ENCODE results near the gene ALDH3B2.
"Not testable (repeated sequence)": the region's sequence is repeated elsewhere in the genome, so short reads cannot be mapped to it uniquely, and the experiment has no call there.

Gene ALDH3B2

DNA sequence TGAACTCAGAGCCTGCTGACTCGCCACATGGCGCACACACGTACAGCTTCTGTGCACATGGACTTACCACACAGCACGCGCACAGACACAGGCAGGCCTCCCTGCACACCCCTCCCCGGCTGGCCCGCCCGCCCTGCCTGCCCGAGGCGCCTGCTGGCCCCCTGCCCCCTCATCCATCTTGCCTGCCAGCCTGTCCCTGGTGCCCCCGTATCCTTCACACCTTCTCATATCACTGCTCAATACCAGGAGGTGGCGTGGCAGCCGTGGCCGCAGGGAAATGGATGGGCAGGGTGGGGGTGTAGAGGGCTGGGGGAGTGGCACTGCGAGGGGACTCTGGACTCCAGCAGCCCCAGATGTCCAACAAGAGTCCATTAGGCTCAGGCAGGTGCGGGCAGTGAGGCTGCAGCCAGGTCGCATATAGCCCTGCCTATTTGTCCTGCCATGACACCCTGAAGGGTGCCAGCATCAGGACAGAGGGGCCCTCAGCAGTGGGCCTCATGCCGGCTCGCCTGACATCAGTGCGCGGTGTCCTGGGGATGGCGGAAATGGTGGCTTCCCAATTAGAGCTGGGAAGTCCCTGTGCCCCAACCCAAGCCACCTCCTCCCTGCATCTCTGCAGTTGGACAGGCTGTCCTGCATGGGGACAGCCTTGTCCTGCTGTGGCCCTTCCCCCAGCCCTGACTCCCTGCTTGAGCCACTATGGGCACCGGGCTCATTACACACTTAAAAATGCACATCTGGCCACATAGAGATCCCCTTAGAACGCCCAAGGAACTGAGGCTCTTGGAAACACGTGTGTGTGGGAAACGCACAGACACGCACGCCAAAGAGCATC, 32.9 kb downstream of the ALDH3B2 start:
- no peak for FAIRE-seq

DNA sequence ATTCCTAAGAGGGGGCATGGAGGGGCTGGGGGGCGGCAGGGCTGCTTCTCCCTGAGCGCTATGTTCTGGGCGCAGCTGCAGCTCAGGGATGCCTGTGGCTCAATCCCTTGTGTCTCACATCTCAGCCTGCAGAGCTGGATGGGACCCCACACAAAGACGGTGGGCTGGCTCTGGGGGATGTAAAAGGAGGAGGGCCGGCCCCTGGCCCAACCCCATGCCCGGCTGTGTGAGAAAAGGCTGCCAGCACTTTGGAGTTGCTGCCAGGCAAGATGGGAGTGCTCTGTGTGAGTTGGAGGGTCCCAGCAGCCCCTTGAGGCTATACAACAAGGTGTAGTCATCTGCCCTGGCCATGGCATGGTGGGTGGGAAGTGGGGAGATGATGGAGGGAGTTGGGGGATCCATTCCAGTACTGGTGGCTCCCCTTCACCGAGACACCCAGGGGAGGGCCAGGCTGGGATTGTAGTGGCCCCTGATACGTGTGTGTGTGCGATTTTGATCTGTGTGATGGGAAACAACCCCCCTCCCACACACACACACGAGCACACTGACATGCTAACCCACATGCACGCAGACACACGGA, 33.6 kb downstream of the ALDH3B2 start:
- FAIRE-seq: no peak

DNA sequence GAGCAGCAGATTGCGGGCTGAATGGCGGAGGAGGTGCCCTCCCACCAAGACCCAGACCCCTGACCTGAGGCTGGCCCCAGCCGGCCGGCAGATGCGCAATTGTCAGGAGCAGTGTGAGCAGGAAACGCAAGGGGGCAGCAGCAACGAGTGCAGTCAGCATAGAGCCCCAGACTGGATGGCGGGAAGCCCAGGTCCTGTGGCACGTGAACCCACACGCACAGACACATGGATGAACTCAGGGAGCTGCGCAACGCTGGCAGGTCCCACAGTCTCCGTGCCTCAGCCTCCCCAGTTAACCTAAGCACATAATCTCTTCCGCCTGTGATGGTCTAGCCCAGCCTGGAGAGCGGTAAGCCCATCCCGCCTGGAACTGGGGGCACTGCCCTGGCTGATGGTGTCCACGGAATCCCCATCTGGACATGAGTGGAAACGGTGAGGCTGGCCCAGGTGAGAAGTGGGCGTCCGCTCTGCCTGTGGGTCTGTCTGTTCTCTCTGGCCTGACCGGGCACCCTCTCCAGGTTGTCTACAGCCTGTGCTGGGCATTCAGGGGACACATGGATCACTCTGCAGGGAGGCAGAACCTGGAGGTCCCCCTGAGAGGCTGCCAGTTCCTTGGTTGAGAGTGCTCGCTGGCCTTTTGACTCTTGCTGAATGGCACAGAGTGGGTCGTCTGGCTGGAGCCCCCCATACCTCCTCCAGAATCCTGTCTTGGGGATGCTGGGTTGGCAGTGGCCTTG, 34.2 kb downstream of the ALDH3B2 start:
- FAIRE-seq: no peak

DNA sequence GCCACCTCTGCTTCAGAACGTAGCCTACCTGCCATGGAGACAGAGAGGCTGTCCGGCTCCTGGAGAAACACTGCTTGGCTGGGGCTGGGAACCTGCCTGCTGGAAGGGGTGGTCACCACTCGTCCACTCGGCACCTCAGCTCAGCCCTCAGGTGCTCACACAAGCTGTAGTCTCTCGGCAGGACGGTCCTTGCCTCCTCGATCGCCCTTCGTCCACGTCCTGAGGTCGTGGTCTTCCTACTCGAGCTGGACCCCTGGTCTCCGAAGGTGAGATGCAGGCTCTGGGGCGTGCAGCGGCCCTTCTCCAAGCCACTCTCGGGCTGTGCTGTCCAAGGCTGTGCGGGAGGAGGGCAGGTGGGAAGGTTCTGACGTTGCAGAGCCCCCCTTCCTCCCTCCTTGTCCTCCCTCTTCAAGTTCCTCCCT, 35.0 kb downstream of the ALDH3B2 start, which contains the start of gene TBX10:
Gene TBX10, minus strand, starts transcription at position 326 of the 422 bp plus-strand sequence. Its CDS starts 291 bp downstream, at position 35.
- FAIRE-seq: no peak

DNA sequence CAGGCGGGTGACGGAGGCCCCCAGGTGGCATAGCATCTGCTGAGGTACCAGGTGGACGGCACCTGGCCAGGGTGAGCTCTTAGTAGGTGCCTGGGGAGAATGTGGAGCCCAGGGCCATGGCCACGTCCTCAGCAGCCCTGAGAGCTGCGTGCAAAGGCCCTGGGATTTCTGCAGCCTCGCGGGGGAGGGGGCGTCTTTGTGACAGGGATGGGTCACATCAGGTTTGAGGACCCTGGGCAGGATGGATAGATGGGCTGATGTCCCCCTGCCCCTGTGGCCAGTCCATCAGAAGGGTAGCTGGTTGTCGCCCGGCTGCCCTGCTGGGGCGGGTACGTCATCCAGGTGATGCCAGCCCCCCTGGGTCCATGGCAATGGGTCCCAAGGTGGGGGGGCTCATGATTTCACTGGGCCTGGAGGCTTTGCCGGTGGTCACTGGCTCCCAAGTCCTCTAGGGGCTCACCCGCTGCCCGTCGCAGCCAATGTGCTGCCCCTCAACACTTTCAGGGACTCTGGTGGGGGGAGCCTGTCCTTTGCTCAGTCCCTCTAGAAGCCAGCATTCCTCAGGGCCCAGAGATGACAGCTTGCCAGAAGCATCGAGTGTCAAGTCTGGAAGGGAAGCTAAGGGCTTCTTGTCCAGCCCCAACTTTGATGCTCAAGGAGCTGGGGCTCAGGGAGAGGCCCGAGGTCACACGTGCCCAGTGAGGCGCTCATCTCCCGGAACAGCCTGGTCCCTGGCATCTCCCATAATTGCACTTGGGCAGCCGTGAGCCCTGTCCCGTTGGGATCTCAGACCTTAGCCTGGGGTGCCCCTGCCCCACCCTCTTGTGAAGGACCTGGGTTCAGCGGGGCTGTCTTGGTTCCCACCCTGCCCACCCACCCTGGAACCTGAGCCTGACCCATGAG, 35.6 kb downstream of the ALDH3B2 start:
- FAIRE-seq: no peak

DNA sequence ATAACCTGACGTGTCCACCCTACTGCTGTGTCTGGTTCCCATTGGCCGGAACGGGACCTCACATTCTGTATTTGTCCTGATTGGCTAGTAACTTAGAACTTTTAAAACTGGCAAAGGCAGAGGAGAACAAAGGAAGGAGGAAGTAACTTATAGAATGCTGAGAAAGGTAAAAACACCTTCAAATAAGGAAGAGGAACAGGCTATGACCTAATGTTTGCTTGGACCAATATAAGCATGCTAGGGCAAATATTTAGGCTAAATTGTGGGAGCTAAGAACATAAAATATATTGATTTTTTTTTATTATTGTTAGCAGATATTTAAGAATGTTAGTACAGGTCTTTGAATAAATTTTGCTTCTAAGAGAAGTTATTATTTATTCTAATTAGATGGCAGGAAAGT, 37.0 kb downstream of the ALDH3B2 start:
- not testable (repeated sequence) for FAIRE-seq

DNA sequence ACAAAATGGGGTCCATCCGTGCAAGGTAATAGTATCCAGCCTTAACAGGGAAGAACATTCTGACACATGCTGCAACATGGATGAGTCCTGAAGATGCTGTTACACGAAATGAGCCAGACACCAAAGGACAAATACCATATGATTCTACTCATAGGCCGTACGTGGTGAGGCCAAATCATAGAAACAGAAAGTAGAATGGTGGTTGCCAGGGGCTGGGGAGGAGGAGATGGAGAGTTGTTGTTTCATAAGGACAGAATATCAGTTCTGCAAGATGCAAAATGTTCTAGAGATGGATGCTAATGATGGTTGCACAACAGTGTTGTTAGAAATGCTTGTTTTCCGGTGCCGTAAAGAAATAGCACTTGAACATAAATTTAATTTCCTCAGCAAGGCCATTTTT, 37.5 kb downstream of the ALDH3B2 start:
- FAIRE-seq: no peak

DNA sequence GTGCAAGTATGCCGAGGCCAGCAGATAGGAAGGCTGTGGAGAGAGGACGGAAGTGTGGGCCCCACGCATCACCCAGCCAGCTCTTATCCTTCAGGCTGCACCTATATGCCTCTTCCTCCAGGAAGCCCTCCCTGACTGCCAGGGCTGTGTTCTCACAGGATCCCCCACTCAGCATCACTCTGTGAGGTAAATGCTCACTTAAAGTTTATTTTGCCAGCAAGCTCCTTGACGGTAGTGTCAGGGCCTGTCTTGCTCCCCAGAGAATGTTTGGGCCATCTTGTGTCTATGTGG, 39.2 kb downstream of the ALDH3B2 start:
- no peak for FAIRE-seq

DNA sequence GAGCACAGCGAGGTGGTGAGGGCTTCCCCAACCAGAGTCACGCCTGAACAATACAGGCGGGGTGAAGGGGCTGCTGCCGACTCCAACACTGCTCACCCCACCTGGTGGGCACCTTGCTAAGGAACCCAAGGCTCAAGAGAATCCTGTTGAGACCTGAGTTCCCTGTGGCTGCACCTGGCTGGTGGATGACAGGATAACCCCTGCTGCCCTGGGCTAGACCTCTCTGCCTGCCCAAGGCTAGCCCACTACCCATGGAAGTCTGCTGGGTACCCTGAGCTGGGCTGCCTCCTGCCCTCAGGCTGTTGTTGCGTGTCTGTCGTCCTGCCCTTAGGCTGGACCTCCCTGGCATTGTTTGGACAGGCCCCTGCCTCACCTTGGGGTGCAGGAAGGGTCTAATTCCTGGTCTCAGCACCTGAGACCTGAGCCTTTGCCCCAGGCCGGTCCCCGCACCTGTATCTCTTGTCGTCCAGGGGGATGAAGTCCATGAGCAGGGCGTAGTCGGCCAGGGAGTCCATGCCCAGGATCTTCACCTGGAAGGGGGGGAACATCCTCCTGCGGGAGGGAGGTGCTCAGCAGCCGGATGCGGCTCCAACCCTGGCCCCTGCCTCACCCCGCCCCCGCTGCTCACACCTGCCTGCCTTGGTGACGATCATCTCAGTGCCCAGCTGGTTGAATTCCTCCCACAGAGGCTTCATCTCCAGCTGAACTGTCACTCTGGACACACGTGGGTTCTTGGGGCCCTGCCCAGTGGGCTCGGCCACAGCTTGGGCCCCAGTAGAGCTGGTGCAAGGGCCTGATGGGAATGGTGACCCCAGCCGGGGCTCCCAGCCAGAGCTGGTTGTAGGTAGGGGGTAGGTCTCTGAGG, 39.8 kb downstream of the ALDH3B2 start:
- FAIRE-seq: no peak

DNA sequence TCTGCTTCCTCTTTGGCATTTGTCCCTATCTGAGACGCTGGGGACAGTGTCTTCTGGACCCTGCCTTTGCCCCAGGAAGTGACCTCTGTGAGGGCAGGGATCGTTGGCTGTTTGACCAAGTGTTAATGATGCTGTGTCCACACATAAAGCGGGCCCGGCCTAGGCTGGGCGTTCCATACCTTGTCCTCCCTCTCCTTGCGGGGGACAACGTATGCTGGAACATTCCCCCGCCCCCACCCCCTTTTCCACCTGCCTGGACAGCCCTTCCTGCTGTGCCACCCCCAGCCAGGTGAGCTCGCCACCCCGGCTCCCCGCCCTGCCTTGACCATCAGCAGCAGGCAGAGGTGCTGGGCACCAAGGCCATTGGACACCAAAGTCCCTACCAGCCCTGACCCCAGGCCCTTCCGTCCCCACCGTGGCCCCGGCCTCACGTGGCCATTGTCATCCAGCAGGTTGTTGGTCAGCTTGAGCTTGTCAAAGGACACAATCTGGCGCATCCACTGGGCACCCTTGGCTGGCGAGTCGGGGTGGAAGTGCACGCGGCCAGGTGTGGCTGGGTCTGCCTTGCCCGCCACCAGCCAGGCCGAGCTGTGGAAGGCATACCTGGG, 40.6 kb downstream of the ALDH3B2 start:
- FAIRE-seq: no peak

DNA sequence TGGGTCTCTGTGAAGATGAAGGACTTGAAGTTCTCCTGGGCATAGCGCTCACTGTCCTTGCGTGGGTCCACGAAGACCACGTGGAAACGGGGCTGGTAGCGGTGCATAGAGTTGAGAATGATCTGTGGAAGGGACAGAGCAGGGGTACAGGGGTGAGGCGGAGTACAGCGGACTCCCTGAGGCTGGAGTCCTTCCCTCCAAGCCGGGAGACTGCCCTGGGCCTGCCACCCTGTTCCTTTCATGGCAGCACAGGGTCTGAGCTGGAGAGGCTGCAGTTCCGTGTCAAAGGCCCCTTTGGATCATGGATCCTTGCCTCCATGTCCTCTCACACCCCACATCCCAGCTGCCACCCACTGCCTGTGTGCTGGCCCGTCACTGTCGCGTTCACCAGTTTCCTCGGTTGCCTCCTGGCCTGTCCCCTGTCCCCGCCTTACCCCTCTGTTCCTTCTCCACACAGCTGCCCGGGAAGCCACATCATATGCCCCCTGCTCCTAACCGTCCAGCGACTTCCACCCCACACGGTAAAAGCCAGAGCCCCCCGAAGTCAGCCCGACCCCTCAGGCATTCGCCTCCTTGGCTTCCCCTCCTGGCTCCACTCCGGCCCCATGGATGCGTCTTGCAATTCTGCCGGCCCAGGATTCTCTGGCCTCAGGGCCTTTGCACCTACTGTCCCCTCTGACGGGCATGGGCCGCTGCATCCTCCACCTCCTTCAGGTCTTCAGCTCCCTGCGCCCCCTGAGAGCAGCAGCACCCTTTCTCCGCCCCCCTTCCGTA, 41.3 kb downstream of the ALDH3B2 start:
- FAIRE-seq: no peak

DNA sequence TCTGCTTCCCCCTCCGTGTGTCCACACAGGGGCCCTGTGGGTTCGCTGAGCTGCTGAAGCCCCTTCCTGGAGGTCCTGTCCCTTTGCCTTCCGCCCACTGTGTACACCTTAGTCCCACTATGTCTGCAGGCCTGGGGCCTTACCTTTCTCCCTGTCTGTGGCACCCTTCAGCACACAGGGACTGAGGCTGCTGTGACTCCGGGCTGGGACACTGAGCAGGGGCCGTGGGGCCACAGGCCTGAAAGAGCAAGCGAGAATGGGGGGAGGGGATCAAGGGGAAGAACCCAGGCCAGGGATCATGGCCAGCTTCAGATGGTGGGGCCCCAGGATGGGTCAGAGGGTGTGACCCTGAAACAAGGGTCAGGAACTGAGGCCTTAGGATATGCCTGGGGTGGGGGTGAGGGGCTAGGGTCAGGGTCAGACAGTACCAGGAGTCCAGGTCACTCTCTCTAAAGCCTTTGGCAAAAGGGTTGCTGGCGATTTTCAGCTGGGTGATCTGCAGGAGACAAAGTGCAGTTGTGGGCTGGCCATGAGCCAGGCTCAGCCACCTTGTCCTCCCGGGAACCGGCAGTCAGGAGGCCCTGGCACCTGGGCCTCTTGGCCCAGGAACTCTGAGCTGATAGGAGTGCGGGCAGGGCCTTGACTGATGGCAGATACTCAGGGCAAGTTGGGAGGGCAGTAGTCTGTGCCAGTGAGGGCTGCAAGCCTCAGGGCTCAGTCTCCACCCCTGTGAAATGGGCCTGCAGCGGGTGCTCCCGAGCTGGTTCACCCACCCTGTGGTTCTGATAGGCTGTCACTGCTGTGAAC, 42.0 kb downstream of the ALDH3B2 start:
- no peak for FAIRE-seq

DNA sequence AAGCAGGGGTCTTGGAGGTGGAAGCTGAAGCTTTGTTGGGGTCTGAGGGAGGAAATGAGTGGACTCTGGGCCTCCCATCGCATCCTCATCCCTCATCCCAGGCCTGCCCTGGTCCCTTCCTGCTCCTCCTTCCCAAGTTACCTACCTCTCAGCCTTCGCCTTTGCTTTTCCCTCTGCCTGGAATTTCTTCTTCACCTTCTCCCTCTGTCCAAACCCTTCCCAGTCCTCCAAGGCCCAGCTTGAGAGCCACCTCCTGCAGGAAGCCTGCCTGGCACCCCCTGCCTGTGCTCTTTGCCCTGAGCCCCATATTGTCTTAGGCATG, 42.6 kb downstream of the ALDH3B2 start:
- FAIRE-seq: no peak

DNA sequence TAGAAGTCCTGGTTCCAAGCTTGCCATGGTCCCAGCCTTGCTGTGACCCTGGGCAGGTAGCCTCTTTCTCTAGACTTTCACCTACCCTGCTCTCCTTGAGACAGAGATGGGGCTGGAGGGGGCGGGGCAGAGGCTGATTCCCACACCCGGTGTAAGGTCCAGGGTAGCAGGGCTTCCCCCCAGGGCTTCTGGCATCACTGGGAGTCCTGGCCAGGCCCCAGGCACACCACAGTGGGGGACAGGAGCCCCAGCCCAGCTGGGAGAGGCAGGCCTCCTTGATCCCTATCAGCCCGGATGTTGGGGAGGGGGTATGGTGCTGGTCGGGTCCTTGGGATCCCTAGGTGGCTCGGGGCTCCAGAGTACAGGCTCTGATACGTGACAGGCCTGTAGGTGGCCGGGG, 43.0 kb downstream of the ALDH3B2 start:
- FAIRE-seq: no peak

DNA sequence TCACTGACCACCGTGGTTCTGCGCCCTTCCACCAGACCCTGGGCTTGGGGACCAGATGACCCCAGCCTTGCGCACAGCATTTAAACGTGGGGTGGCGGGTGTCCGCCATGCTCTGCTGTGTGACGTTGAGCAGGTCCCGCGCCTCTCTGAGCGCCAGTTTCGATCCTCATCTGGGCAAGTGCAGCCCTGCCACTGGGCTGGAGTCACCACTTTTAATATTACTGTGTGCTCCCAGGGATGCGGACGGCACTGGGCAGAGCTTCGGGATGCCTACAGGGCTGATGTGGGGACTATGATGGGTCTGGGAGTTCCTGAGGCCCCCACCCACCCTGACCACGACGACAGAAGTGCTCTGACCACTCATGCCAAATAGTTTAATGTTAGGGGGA, 43.5 kb downstream of the ALDH3B2 start:
- FAIRE-seq: no peak

DNA sequence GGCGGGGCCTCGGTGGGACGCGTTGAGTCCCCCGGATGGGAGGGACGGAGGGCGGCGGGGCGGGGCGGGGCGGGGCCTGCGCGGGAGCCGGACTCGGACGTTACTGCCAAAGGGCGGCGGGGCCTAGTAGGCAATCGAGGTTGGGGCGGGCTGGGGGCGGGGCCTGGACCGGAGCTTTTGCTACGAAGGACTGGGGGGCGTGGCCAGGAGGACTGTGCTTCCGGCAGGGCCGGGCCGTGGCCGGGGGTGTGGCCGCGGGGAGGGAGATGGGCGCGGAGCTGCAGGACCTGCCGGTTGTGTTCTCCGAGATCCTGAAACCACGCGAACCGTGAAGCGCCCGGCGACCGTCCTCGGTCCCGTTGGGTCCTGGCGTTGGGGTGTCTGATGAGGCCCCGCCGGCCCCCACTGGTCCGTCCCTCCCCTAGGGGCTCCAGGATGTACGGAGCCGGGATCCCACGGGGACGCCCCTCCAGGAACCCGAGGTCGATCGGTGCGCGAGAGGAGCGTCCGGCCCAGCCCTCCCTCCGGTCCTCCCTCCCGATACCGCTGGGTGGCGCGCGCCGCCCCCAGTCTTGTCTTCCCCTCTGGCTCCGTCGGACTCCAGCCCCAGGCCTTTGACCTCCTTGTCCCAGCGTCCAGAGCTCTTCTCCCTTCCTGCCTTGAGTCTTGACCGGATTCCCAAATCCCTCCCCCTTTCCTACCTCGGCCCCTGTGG, 44.0 kb downstream of the ALDH3B2 start:
- no peak for FAIRE-seq

DNA sequence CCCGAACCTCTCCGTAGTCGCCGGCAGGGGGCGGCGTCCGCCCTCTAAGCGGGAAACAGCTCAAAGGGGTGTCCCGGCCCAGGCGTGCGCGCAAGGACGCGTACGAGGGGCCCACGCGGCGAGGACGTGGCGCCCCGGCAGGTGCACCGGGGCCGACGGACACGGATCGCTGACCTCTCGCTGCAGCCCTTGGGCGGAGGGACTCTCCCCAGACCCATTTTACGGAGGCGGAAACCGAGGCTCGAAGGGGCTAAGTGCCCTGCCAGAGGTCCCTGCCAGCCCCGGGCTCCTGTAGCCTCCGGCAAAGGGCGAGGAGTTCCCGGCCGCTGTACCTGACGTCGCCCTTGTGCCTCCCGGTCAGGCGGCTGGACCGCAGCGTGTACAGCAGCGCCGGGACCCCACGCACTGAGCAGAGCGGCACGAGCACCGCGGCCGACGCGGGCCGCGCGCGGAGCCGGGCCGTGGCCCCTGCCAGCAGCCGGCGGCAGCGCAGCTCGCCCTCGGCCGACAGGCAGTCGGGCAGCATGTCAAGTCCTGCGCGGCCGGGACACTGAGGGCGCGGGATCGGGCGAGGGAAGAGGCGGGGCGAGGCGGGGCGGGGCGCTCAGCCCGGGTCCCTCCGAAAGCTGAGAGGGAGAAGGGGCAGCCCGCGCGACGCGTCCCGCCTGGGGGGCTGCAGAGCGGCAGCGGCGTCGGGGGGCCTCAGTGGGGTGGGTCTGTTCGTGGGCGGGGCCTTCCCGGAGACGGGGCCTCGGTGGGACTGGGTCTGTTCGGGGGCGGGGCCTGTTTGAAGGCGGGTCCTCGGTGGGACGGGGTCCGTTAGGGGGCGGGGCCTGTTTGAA, 44.8 kb downstream of the ALDH3B2 start, which contains the start of gene NUDT8:
Gene NUDT8, minus strand, starts transcription at position 552 of the 842 bp plus-strand sequence. Its CDS starts 26 bp downstream, at position 526.
- no peak for FAIRE-seq

DNA sequence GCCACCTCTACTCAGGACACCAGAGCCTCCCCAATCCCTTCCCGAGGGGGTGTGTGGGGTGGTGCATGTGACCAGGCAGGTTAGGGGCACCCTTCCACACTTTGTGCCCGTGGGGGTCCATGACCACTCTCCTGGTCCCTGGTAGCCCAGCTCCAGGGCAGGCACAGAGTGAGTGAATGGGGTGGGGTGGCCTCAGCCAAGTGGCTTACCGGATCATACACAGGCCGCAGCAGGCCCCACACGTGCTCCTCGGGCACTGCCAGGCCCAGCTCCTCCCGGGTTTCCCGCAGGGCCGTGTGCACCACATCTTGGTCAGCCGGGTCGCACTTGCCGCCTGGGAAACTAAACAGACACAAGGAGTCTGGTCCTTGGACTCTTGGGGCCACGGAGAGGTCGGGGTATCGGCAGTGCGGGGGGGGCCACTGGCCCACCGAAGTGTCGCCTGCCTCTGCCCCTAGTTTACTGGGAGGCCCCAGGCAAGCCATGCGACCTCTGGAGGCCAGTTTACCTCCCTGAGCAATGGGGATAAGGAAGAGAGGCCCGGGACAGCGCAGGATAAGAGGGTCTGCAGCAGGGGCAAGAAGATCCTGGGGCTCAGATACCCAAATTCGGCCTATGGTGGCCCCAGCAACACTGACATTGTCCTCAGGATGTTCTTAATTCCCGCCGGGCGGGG, 45.6 kb downstream of the ALDH3B2 start:
- no peak for FAIRE-seq

Measured in islet of Langerhans (tissue), 1 donor.